Ishikawa (cell line): ENCODE measurements around the gene GNRH2.

Source experiments
- CEBPB ChIP-seq: IDR thresholded peaks from 2 replicates; pipeline ENCODE4 v1.6.1; 2012
- CREB1 ChIP-seq: IDR thresholded peaks from 2 replicates; pipeline ENCODE4 v1.6.1; 2012; ENCODE audit warnings: low read depth
- EGR1 ChIP-seq: IDR thresholded peaks from 2 replicates; pipeline ENCODE4 v1.6.1; 2012
- EP300 ChIP-seq: IDR thresholded peaks from 2 replicates; pipeline ENCODE4 v1.6.1; 2012; ENCODE audit warnings: borderline replicate concordance
- FOXM1 ChIP-seq: IDR thresholded peaks from 2 replicates; pipeline ENCODE4 v1.6.1; 2012; ENCODE audit warnings: low read depth, borderline replicate concordance
- RAD21 ChIP-seq: IDR thresholded peaks from 2 replicates; pipeline ENCODE4 v1.6.1; 2012; ENCODE audit warnings: low read depth
- TAF1 ChIP-seq: IDR thresholded peaks from 2 replicates; pipeline ENCODE4 v1.6.1; 2012; ENCODE audit warnings: low read depth, mild to moderate bottlenecking
- YY1 ChIP-seq: IDR thresholded peaks from 2 replicates; pipeline ENCODE4 v1.6.1; 2012; ENCODE audit warnings: low read depth
- ZBTB7A ChIP-seq: IDR thresholded peaks from 2 replicates; pipeline ENCODE4 v1.6.1; 2012; ENCODE audit warnings: low read depth
- TF ChIP-seq, protein P1 (sequence below): IDR thresholded peaks from 2 replicates; pipeline ENCODE4 v1.6.1; 2012; ENCODE audit warnings: low read depth, mild to moderate bottlenecking
- TF ChIP-seq, protein P2 (sequence below): IDR thresholded peaks from 2 replicates; pipeline ENCODE4 v1.6.1; 2012
- TF ChIP-seq, protein P3 (sequence below): IDR thresholded peaks from 2 replicates; pipeline ENCODE4 v1.6.1; 2012

DNA sequence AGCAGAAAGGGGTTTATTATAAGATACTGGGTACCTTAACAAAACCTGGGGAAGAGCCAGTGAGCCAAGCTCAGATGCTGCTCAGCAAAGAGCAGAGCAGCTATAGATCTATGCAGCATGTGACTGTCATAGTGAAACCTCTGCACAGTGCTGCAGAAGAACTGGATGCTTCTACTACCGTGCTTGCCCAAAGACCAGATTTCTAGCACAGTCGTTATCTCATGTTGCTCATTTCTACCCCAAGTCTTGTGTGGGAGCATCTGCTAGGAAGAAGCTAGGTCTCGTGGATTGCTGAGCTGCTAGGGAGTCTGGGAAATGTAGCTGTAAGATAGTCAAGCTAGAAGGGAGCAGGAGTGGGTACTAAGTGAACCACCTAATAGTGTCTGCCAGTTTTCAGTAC is 31.7 kb upstream of the GNRH2 start:
- TF ChIP-seq, protein P1, sequence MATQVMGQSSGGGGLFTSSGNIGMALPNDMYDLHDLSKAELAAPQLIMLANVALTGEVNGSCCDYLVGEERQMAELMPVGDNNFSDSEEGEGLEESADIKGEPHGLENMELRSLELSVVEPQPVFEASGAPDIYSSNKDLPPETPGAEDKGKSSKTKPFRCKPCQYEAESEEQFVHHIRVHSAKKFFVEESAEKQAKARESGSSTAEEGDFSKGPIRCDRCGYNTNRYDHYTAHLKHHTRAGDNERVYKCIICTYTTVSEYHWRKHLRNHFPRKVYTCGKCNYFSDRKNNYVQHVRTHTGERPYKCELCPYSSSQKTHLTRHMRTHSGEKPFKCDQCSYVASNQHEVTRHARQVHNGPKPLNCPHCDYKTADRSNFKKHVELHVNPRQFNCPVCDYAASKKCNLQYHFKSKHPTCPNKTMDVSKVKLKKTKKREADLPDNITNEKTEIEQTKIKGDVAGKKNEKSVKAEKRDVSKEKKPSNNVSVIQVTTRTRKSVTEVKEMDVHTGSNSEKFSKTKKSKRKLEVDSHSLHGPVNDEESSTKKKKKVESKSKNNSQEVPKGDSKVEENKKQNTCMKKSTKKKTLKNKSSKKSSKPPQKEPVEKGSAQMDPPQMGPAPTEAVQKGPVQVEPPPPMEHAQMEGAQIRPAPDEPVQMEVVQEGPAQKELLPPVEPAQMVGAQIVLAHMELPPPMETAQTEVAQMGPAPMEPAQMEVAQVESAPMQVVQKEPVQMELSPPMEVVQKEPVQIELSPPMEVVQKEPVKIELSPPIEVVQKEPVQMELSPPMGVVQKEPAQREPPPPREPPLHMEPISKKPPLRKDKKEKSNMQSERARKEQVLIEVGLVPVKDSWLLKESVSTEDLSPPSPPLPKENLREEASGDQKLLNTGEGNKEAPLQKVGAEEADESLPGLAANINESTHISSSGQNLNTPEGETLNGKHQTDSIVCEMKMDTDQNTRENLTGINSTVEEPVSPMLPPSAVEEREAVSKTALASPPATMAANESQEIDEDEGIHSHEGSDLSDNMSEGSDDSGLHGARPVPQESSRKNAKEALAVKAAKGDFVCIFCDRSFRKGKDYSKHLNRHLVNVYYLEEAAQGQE: no peak
- TF ChIP-seq ZBTB7A (no peak), RAD21 (no peak), YY1 (no peak), CEBPB (no peak), TAF1 (no peak), EP300 (no peak), EGR1 (no peak), CREB1 (no peak), FOXM1 (no peak)
- TF ChIP-seq, protein P2, sequence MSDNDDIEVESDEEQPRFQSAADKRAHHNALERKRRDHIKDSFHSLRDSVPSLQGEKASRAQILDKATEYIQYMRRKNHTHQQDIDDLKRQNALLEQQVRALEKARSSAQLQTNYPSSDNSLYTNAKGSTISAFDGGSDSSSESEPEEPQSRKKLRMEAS: no peak
- TF ChIP-seq, protein P3, sequence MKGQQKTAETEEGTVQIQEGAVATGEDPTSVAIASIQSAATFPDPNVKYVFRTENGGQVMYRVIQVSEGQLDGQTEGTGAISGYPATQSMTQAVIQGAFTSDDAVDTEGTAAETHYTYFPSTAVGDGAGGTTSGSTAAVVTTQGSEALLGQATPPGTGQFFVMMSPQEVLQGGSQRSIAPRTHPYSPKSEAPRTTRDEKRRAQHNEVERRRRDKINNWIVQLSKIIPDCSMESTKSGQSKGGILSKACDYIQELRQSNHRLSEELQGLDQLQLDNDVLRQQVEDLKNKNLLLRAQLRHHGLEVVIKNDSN: no peak
